OCI-LY3 (cell line): ENCODE measurements around the gene B4GALNT4.

Experiments
- H2AFZ ChIP-seq: fragments of 200-600, 300-600 bp; shearing (Covaris generic); 2 replicates; pipeline ENCODE4 v1.6.0; 2014; ENCODE audit warnings: antibody characterized with exemption, low read depth, low read length
- H3K27ac ChIP-seq: fragments of 200-600, 300-600 bp; sonication (generic); 2 replicates; pipeline ENCODE4 v1.5.1; 2014; ENCODE audit warnings: mild to moderate bottlenecking, low read length, moderate library complexity, mixed read lengths
- H3K27me3 ChIP-seq: fragments of 200-600, 300-600 bp; sonication (generic); 2 replicates; pipeline ENCODE4 v1.6.1; 2014; ENCODE audit warnings: low read depth, low read length, mixed read lengths
- H3K36me3 ChIP-seq: fragments of 200-600, 300-600 bp; sonication (generic); replicated peaks from 2 replicates; pipeline ENCODE3; 2014; ENCODE audit warnings: low read depth, low read length, mixed read lengths
- H3K4me1 ChIP-seq: fragments of 300-600, 200-600 bp; sonication (generic); 2 replicates; pipeline ENCODE4 v1.6.1; 2014; ENCODE audit warnings: low read length, mixed read lengths
- H3K4me2 ChIP-seq: fragments of 200-600, 300-600 bp; sonication (generic); 2 replicates; pipeline ENCODE4 v1.6.1; 2014; ENCODE audit warnings: low read length, mixed read lengths
- H3K4me3 ChIP-seq: fragments of 300-600, 200-600 bp; sonication (generic); 2 replicates; pipeline ENCODE4 v1.5.1; 2014; ENCODE audit warnings: antibody characterized with exemption, mild to moderate bottlenecking, low read length, moderate library complexity
- H3K79me2 ChIP-seq: fragments of 300-600, 200-600 bp; shearing (Covaris generic); 2 replicates; pipeline ENCODE4 v1.6.1; 2014; ENCODE audit warnings: mild to moderate bottlenecking, low read length, mixed read lengths
- H3K9ac ChIP-seq: fragments of 300-600, 200-600 bp; shearing (Covaris generic); 2 replicates; pipeline ENCODE4 v1.6.0; 2014; ENCODE audit warnings: mild to moderate bottlenecking, low read length, moderate library complexity
- H3K9me3 ChIP-seq: fragments of 200-600, 300-600 bp; shearing (Covaris generic); 2 replicates; pipeline ENCODE4 v1.6.1; 2014; ENCODE audit warnings: low read length, mixed read lengths; ENCODE audit not compliant: insufficient read depth
- H4K20me1 ChIP-seq: fragments of 200-600, 300-600 bp; sonication (generic); 2 replicates; pipeline ENCODE4 v1.6.1; 2016; ENCODE audit warnings: low read length, mixed read lengths; ENCODE audit not compliant: insufficient read depth
- CTCF ChIP-seq: fragments of 200-600, 300-600 bp; sonication (generic); IDR thresholded peaks from 2 replicates; pipeline ENCODE4 v1.5.1; 2014; ENCODE audit warnings: antibody characterized with exemption, low read length, low read depth
- EZH2phosphoT487 ChIP-seq: fragments of 200-600 bp; shearing (Covaris generic); IDR thresholded peaks from 2 replicates; pipeline ENCODE4 v1.6.1; 2018; ENCODE audit warnings: antibody characterized with exemption, mixed run types, low read depth

Gene B4GALNT4

GRCh38 chr11:352456-353031 is 16.8 kb upstream of the B4GALNT4 start:
- no peak overlapping the region for H3K27ac ChIP-seq
- H2AFZ ChIP-seq, result no peak overlapping the region

GRCh38 chr11:353179-353873 is 16.0 kb upstream of the B4GALNT4 start:
- Histone ChIP-seq H3K27me3 (no peaks in the 10 kb centered on the region), H2AFZ (no peak overlapping the region), H3K4me2 (no peak overlapping the region), H3K9me3 (no peaks in the 10 kb centered on the region), H3K4me1 (peaks cover 39% of the 10 kb centered on the region), H3K27ac (no peak overlapping the region), H3K9ac (no peak overlapping the region), H4K20me1 (no peaks in the 10 kb centered on the region), H3K4me3 (no peak overlapping the region), H3K36me3 (no peaks in the 10 kb centered on the region), H3K79me2 (no peaks in the 10 kb centered on the region)
- TF ChIP-seq EZH2phosphoT487 (no peak), CTCF (no peak)

More at GRCh38 chr11:352456-353031, 16.8 kb upstream of the B4GALNT4 start:
- Histone ChIP-seq H3K4me2 (no peak overlapping the region), H3K36me3 (no peaks in the 10 kb centered on the region), H3K79me2 (no peaks in the 10 kb centered on the region), H4K20me1 (no peaks in the 10 kb centered on the region), H3K9ac (no peak overlapping the region), H3K4me1 (peaks cover 42% of the 10 kb centered on the region), H3K27me3 (0 out of 2 replicates have a peak, but pooled peaks cover 5% of the 10 kb centered on the region), H3K4me3 (no peak overlapping the region), H3K9me3 (no peaks in the 10 kb centered on the region)
- TF ChIP-seq CTCF, result no peak

- peak overlapping the region; percentile 86 for H3K4me3 ChIP-seq
- H3K4me1 ChIP-seq, result peaks cover 22% of the 10 kb centered on the region
- peak overlapping the region; percentile 91 for H3K9ac ChIP-seq
- no peaks in the 10 kb centered on the region for H3K36me3 ChIP-seq
- H4K20me1 ChIP-seq, result no peaks in the 10 kb centered on the region
- peak overlapping the region; percentile 68 for H3K27ac ChIP-seq
- no peaks in the 10 kb centered on the region for H3K79me2 ChIP-seq
- no peak overlapping the region; the same call in 1 of the 2 replicates for H2AFZ ChIP-seq
- no peaks in the 10 kb centered on the region for H3K9me3 ChIP-seq
- 0 out of 2 replicates have a peak, but pooled peaks cover 2% of the 10 kb centered on the region for H3K27me3 ChIP-seq
- TF ChIP-seq CTCF (no peak), EZH2phosphoT487 (no peak)
- peak overlapping the region; percentile 89 for H3K4me2 ChIP-seq
Observed at GRCh38 chr11:355581-356458, 13.5 kb upstream of the B4GALNT4 start.

- H3K79me2 ChIP-seq, result no peaks in the 10 kb centered on the region
- H3K27ac ChIP-seq, result no peak overlapping the region
- H3K27me3 ChIP-seq, result 0 out of 2 replicates have a peak, but pooled peaks cover 2% of the 10 kb centered on the region
- no peak overlapping the region for H2AFZ ChIP-seq
- peaks cover 16% of the 10 kb centered on the region for H3K4me1 ChIP-seq
- no peaks in the 10 kb centered on the region for H3K9me3 ChIP-seq
- H3K36me3 ChIP-seq, result no peaks in the 10 kb centered on the region
- H3K4me3 ChIP-seq, result no peak overlapping the region
- no peaks in the 10 kb centered on the region for H4K20me1 ChIP-seq
- H3K4me2 ChIP-seq, result no peak overlapping the region
- TF ChIP-seq EZH2phosphoT487 (no peak), CTCF (no peak)
- no peak overlapping the region for H3K9ac ChIP-seq
Observed at GRCh38 chr11:356610-357009, 12.7 kb upstream of the B4GALNT4 start.
